ENCODE measurements around the gene ACKR3.

Gene ACKR3

DNA sequence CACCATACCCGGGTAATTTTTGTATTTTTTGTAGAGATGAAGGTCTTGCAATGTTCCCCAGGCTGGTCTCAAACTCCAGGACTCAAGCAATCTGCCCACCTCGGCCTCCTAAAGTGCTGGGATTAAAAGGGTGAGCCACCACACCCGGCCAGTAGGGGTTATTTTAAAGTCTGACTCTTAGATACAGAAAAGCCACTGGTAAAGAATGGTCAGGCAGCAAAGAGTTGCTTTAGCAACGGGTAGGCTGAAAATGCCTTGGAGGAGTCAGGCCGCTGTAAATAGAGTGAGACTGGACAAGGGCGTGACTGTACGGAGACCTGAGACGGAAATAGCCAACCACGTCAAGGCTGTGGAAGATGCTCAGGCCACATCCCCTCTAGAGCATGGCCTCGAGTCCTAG lies 54.2 kb downstream of the ACKR3 start:
- no peak overlapping the region for H3K27ac ChIP-seq
- no peaks in the 10 kb centered on the region for H3K27me3 ChIP-seq
- H3K4me1 ChIP-seq: no peaks in the 10 kb centered on the region
- TF ChIP-seq Cebpa-rat (IDR thresholded peaks at IDR 0.05): no peak
- no peaks in the 10 kb centered on the region for H3K36me3 ChIP-seq
- no peak overlapping the region for H3K4me2 ChIP-seq
- no peaks in the 10 kb centered on the region for H3K9me3 ChIP-seq
- no peaks in the 10 kb centered on the region for H4K20me1 ChIP-seq
- no peak overlapping the region for H3K9ac ChIP-seq
- no peak overlapping the region for H3K4me3 ChIP-seq

DNA sequence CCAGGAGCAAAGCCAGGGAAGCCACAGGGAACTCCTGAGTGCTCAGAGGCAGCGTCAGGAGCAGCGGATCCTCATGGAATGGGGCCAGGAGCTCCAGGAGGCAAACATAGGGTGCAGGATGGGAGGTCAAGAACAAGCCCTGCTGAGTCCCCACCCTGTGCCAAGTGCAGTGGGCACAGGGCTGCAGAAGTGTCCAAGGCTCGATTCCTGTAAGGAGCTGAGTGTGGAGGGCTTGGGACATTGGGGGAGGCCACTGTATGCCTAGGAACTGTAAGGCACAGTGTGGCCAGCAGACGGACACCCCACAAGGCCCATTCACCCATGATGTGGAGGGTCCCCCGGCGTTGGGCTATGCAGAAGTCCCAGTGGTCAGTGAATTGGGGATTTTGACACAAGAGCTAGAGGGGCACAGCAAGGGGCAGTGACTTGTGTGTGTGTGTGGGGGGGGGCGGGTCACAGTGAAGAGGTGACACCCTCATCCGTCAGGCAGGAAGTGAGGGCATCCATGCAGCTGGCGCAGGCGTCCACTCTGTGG lies 55.6 kb downstream of the ACKR3 start:
- no peaks in the 10 kb centered on the region for H4K20me1 ChIP-seq
- no peaks in the 10 kb centered on the region for H3K4me1 ChIP-seq
- no peak overlapping the region for H3K9ac ChIP-seq
- no peak overlapping the region for H3K4me3 ChIP-seq
- no peaks in the 10 kb centered on the region for H3K36me3 ChIP-seq
- no peaks in the 10 kb centered on the region for H3K27me3 ChIP-seq
- H3K4me2 ChIP-seq: no peak overlapping the region
- H3K27ac ChIP-seq: no peak overlapping the region
- H3K9me3 ChIP-seq: no peaks in the 10 kb centered on the region
- no peak for TF ChIP-seq Cebpa-rat (IDR thresholded peaks at IDR 0.05)

DNA sequence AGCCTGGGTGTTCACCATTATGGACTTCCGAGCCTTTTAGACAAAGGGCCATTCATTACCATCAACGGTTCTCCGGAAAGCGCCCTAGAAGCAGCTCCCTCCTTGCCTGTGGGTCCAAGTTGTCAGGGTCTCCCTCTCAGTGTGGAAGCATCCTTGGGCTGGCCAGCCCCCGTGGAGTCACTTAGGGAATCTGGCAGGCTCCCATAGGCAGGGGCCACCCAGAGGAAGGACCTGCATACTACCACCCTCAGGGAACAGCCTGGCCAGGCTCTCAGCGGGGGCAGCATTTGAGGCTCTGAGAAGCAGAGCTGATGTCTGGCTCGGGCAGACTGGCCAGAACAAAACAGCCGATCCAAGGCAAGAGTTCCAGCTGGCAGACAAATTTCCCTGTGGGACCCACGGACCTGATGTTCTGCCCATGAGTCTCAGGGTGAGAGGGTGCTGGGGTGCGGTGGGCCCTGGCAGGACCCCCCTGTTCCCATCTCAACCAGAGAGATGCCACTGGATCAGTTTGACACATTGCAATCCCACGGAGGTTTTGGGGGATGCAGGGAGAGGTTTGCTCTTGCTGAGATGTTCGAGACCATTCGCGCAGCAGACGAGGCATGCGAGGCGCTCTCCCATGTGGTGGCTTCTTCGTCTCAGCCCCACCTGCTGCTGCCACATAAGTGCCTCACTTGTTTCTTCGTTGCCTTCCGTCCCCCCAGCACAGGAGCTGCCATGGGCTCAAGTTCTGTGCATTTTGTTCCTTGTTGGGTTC lies 56.9 kb downstream of the ACKR3 start:
- H3K9ac ChIP-seq: no peak overlapping the region
- no peak overlapping the region for H3K4me2 ChIP-seq
- no peaks in the 10 kb centered on the region for H4K20me1 ChIP-seq
- H3K27ac ChIP-seq: no peak overlapping the region
- TF ChIP-seq Cebpa-rat (IDR thresholded peaks at IDR 0.05): no peak
- no peaks in the 10 kb centered on the region for H3K27me3 ChIP-seq
- H3K4me3 ChIP-seq: no peak overlapping the region
- H3K36me3 ChIP-seq: no peaks in the 10 kb centered on the region
- no peaks in the 10 kb centered on the region for H3K4me1 ChIP-seq
- H3K9me3 ChIP-seq: no peaks in the 10 kb centered on the region

DNA sequence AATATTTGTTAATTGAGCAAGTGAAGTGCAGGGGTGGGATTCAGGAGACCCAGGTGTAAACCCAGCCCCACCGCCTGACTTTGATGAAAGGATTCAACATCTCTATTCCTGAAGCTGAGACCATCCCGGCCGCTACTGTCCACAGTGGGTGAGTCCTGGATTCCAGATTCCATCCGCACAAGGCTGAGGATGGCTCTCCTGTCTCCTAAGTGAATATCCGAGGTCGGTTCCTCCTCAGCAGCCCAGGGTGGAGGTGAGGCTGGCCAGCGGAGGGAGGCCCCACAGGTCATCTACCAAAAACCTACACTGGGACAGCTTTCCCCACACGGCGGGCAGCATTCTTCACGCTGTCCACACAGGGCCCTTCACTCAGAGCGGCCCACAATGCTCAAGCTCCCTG lies 57.6 kb downstream of the ACKR3 start:
- Histone ChIP-seq H3K36me3 (no peaks in the 10 kb centered on the region), H3K4me2 (no peak overlapping the region), H3K9ac (no peak overlapping the region), H4K20me1 (no peaks in the 10 kb centered on the region), H3K27me3 (no peaks in the 10 kb centered on the region), H3K4me3 (no peak overlapping the region), H3K9me3 (no peaks in the 10 kb centered on the region), H3K27ac (no peak overlapping the region), H3K4me1 (peaks cover 3% of the 10 kb centered on the region)
- no peak for TF ChIP-seq Cebpa-rat (IDR thresholded peaks at IDR 0.05)

DNA sequence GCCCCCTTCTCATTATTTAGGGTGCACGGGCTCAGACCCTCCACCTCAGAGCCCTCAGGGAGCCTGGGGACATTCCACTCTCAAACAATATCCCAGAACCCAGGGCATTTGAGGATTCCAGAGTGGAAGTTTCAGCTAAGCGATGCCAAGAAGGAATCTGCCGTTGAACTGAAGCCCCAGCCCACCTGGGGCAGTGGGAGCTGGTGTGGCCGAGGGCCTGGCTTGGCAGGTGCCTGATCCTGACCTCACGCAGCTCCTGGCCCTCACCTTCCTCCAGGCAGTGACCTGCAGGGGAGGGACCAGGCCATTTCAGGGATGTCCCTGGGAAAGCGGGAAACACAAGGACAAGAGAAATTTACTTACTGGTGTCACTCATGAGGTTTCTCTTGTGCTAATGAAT lies 58.2 kb downstream of the ACKR3 start:
- Histone ChIP-seq H3K4me2 (no peak overlapping the region), H3K36me3 (no peaks in the 10 kb centered on the region), H4K20me1 (no peaks in the 10 kb centered on the region), H3K9ac (no peak overlapping the region), H3K27me3 (no peaks in the 10 kb centered on the region), H3K27ac (no peak overlapping the region), H3K9me3 (no peaks in the 10 kb centered on the region), H3K4me3 (no peak overlapping the region), H3K4me1 (peaks cover 7% of the 10 kb centered on the region)
- no peak for TF ChIP-seq Cebpa-rat (IDR thresholded peaks at IDR 0.05)

DNA sequence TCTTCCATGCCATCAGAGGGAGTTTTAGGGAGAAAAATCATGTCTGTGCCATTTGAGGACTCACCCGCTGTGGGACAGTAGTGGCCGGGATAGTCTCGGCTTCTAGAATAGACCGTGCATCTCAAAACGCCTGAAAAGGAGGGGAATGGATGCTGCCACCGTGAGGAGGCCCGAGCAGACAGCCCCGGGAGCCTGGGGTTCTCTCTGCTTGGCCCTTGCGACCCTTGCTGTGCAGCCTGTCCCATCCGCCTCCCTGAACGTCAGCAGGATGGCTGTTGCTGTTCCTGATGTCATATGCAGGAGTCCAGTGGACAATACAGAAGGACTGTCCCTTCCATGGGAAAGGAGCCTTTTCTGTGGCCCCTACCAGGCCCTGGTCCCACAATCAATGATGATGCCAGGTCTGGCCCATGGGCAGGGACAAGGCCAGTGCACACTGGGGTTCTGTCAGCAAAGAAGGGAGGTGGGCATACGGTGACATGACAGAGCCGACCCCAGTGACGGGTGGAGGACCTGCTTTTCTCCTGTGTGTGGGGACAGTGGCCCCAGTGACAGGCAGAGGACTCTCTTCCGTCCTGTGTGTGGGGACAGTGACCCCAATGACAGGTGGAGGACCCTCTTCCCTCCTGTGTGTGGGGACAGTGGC lies 58.8 kb downstream of the ACKR3 start:
- Histone ChIP-seq H3K4me1 (peaks cover 7% of the 10 kb centered on the region), H3K4me2 (no peak overlapping the region), H3K4me3 (no peak overlapping the region), H3K9ac (no peak overlapping the region), H4K20me1 (no peaks in the 10 kb centered on the region), H3K27me3 (no peaks in the 10 kb centered on the region), H3K9me3 (no peaks in the 10 kb centered on the region), H3K27ac (no peak overlapping the region), H3K36me3 (no peaks in the 10 kb centered on the region)
- TF ChIP-seq Cebpa-rat (IDR thresholded peaks at IDR 0.05): no peak

DNA sequence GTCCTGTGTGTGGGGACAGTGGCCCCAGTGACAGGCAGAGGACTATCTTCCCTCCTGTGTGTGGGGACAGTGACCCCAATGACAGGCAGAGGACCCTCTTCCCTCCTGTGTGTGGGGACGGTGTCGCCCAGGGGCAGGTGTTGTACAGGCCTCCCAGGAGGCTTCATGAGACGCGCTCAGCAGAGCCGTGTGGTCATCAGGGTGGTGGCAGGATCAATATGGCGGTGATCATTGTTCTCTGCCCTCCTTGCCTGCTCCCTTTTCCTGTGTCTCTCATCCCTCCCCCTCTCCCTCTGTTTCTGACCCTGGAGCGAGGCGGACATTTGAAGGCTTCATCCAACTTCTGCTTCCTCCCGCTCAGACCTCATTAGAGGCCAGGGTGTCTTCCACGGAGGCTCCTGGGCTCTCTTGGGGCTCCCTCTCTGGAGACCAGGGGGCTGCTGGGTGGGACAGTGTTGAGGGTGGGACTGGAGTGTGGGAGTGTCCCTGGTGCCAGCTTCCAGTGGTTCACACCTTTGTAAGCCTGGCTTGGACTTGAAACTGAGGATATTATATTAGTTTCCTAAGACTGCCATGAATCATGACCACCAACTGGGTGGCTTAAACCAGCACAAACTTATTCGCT lies 59.5 kb downstream of the ACKR3 start:
- Histone ChIP-seq H3K4me2 (no peak overlapping the region), H3K27ac (no peak overlapping the region), H3K36me3 (no peaks in the 10 kb centered on the region), H3K9me3 (no peaks in the 10 kb centered on the region), H3K4me3 (no peak overlapping the region), H3K4me1 (peaks cover 7% of the 10 kb centered on the region), H3K27me3 (no peaks in the 10 kb centered on the region), H4K20me1 (no peaks in the 10 kb centered on the region), H3K9ac (no peak overlapping the region)
- TF ChIP-seq Cebpa-rat (IDR thresholded peaks at IDR 0.05): no peak

DNA sequence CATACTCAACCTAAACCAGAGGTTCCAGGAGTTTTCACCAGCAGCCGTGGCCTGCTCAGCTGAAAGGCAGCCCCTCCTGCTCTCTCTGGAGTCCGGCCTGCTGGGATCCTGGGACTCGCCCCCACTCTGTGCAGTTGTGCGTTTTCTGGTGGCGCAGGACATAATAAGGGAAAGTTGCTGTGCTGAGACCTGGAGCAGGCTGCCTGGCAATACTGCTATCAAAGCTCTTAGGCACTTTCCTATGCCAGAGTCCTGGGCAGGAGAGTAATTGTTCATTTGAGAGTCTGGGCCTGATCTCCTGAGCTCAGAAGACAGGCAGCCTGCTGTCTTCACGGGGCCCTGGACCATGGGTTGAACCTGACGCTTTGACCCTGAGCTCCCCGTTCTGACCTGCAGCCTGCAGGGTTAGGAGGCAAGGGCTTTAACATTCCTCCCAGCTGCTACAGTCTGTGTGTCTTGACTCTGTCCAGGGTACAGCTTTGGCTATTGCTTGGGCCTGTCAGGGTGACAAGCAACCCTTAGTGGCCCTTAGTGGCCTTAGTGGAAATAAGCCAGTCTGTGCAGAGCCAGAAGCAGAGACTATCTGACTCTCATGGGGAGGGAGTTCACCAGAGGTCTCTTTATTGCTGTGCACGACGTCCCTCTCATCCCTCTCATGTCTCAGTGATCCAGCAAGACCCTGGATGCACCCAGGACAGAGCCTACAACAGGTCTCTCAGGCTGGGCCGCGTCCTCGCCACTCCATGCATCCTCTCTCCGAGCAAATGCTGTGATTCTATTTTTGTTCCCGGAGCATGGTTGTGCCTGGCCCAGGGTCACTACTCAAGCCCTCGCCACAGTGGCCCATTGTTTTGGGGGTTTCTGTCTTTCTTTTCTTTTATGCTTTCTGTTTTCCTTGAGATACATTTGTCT lies 60.6 kb downstream of the ACKR3 start:
- Histone ChIP-seq H3K36me3 (no peaks in the 10 kb centered on the region), H3K4me2 (no peak overlapping the region), H3K4me1 (peaks cover 7% of the 10 kb centered on the region), H3K27me3 (no peaks in the 10 kb centered on the region), H3K9me3 (no peaks in the 10 kb centered on the region), H3K9ac (no peak overlapping the region), H3K27ac (no peak overlapping the region), H3K4me3 (no peak overlapping the region), H4K20me1 (no peaks in the 10 kb centered on the region)
- no peak for TF ChIP-seq Cebpa-rat (IDR thresholded peaks at IDR 0.05)

DNA sequence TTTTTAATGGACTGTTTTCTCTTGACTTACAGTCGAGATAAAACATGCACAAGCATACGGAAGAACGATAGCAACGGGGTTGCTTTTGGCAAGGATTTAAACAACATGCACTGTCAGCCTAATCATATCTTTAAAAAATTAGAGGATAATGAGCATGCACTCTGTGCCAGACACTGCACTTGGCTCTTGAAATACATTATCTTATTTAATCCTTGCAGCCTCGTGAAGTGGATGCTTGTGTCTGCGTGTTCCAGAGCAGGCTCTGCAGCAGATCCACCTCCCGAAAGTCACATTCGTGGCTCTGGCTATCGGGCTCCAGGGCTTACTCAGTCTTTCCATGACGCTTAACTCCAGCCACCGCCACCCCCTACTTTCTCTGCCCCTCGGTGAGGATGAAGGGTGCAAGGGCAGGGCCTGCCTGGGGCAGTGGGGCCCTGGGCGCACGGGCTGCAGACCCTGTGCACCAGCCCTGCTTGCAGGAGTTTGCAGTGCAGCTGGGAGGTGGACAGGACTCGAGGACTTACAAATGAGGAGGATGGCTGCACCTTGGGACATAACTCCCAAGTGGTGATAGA lies 61.7 kb downstream of the ACKR3 start:
- Histone ChIP-seq H3K4me1 (peaks cover 7% of the 10 kb centered on the region), H3K4me2 (no peak overlapping the region), H4K20me1 (no peaks in the 10 kb centered on the region), H3K4me3 (no peak overlapping the region), H3K27ac (no peak overlapping the region), H3K9me3 (no peaks in the 10 kb centered on the region), H3K27me3 (no peaks in the 10 kb centered on the region), H3K36me3 (no peaks in the 10 kb centered on the region), H3K9ac (no peak overlapping the region)
- TF ChIP-seq Cebpa-rat (IDR thresholded peaks at IDR 0.05): no peak

Data from BLaER1 (cell line).